ENCODE data around the gene NDUFAF7. TPM values are rescaled to one million over a fixed set of nuclear protein-coding genes. Genes with fewer than 3 reads are reported as not detected.

NDUFAF7 gene
- polyA plus RNA-seq, 1 of the 3 experiments (the other 2 are of a cell fraction), result 24.8 TPM

- H3K4me1 ChIP-seq (ENCODE audit: control insufficient read depth in 1 of 2, insufficient read depth in 2 of 2, low read depth in 1 of 2, low read length in 1 of 2), result peaks cover 0 to 5% of the 10 kb centered on the region in 2 experiments; a peak in 2 of 4 replicates
- no peak overlapping the region for H3K4me2 ChIP-seq
- TF ChIP-seq MAX (IDR thresholded peaks at IDR 0.05; ENCODE audit: low read depth) (no peak), USF1 (IDR thresholded peaks at IDR 0.05; ENCODE audit: borderline replicate concordance, low read depth) (no peak), MEF2A (IDR thresholded peaks at IDR 0.05; ENCODE audit: borderline replicate concordance, low read depth) (no peak), FOXM1 (IDR thresholded peaks at IDR 0.05; ENCODE audit: low read depth) (no peak), EZH2phosphoT487 (IDR thresholded peaks at IDR 0.05; ENCODE audit: borderline replicate concordance, low read depth) (no peak), FOXJ3 (CRISPR knock-in tag; IDR thresholded peaks at IDR 0.05) (no peak), POLR2AphosphoS5 (IDR thresholded peaks at IDR 0.05; ENCODE audit: low read depth, low read length) (no peak), IRF3 (IDR thresholded peaks at IDR 0.05; ENCODE audit: low read depth, low read length) (no peak), CHD2 (IDR thresholded peaks at IDR 0.05; ENCODE audit: low read length, partially characterized antibody) (no peak)
- peaks cover 2% of the 10 kb centered on the region; the same call in 1 of the 2 replicates for H3K79me2 ChIP-seq (ENCODE audit: insufficient read depth)
- H3K27me3 ChIP-seq (ENCODE audit: insufficient read depth), result no peaks in the 10 kb centered on the region
- no peaks in the 10 kb centered on the region for H3F3A ChIP-seq (replicated peaks; ENCODE audit: insufficient read depth)
- H3K9ac ChIP-seq, result no peak overlapping the region
- H2AFZ ChIP-seq (ENCODE audit: low read depth), result no peak overlapping the region
- no peaks in the 10 kb centered on the region for H3K36me3 ChIP-seq (replicated peaks in 1 of 2; ENCODE audit: control insufficient read depth in 1 of 2, insufficient read depth in 2 of 2, low read length in 1 of 2)
- no peak overlapping the region for H3K4me3 ChIP-seq (ENCODE audit: low read depth in 2 of 2, low read length in 1 of 2)
- 84% methylated on average over 6 of the region's 6 CpGs for WGBS (ENCODE audit: low lambda C conversion rate)
- H3K9me2 ChIP-seq, result no peaks in the 10 kb centered on the region
- no peak for DNase-seq
- ChIA-PET POLR2A (no interaction called here), CTCF (interaction anchor here (0.8 to 1.2 kb wide), 2 partner anchors 12 to 20 kb away, joined by 3 read pairs; no protein-coding TSS in a partner anchor)
- no peaks in the 10 kb centered on the region for H3K9me3 ChIP-seq
- no peaks in the 10 kb centered on the region for H4K20me1 ChIP-seq (ENCODE audit: insufficient read depth)
- no peak overlapping the region for H3K27ac ChIP-seq (ENCODE audit: low read depth in 2 of 2, low read length in 1 of 2)
These were observed 39.7 kb upstream of the NDUFAF7 start for GRCh38 chr2:37191747-37192146.

- CTCF ChIA-PET, result no interaction called here
- H2AFZ ChIP-seq (ENCODE audit: low read depth), result no peak overlapping the region
These were observed 38.9 kb upstream of the NDUFAF7 start for GRCh38 chr2:37192551-37192950.

More at GRCh38 chr2:37192551-37192950, 38.9 kb upstream of the NDUFAF7 start:
- Histone ChIP-seq H3K79me2 (ENCODE audit: insufficient read depth) (peaks cover 10% of the 10 kb centered on the region), H3K27me3 (ENCODE audit: insufficient read depth) (no peaks in the 10 kb centered on the region), H3K4me3 (ENCODE audit: low read depth in 2 of 2, low read length in 1 of 2) (no peak overlapping the region), H4K20me1 (ENCODE audit: insufficient read depth) (no peaks in the 10 kb centered on the region), H3F3A (replicated peaks; ENCODE audit: insufficient read depth) (no peaks in the 10 kb centered on the region), H3K4me1 (ENCODE audit: control insufficient read depth in 1 of 2, insufficient read depth in 2 of 2, low read depth in 1 of 2, low read length in 1 of 2) (peaks cover 5 to 7% of the 10 kb centered on the region in 2 experiments; a peak in 2 of 4 replicates), H3K9ac (no peak overlapping the region), H3K9me3 (no peaks in the 10 kb centered on the region), H3K27ac (ENCODE audit: low read depth in 2 of 2, low read length in 1 of 2) (no peak overlapping the region), H3K9me2 (no peaks in the 10 kb centered on the region), H3K4me2 (no peak overlapping the region), H3K36me3 (replicated peaks in 1 of 2; ENCODE audit: control insufficient read depth in 1 of 2, insufficient read depth in 2 of 2, low read length in 1 of 2) (no peaks in the 10 kb centered on the region)
- TF ChIP-seq TEAD4 (IDR thresholded peaks at IDR 0.05; ENCODE audit: borderline replicate concordance, insufficient read depth) (no peak), RCOR1 (IDR thresholded peaks at IDR 0.05; ENCODE audit: low read length) (no peak), ELF1 (IDR thresholded peaks at IDR 0.05) (no peak), IRF3 (IDR thresholded peaks at IDR 0.05; ENCODE audit: low read depth, low read length) (no peak), USF1 (IDR thresholded peaks at IDR 0.05; ENCODE audit: borderline replicate concordance, low read depth) (no peak), POLR2AphosphoS5 (IDR thresholded peaks at IDR 0.05; ENCODE audit: low read depth, low read length) (no peak), YY1 (IDR thresholded peaks at IDR 0.05; ENCODE audit: low read depth) (no peak), FOXJ3 (CRISPR knock-in tag; IDR thresholded peaks at IDR 0.05) (no peak), FOXM1 (IDR thresholded peaks at IDR 0.05; ENCODE audit: low read depth) (no peak), SIN3A (IDR thresholded peaks at IDR 0.05; ENCODE audit: borderline replicate concordance, low read depth, low read length) (no peak), CTCF (IDR thresholded peaks at IDR 0.05) (no peak), NFIC (IDR thresholded peaks at IDR 0.05; ENCODE audit: borderline replicate concordance) (no peak), MEF2A (IDR thresholded peaks at IDR 0.05; ENCODE audit: borderline replicate concordance, low read depth) (no peak), RXRA (IDR thresholded peaks at IDR 0.05; ENCODE audit: borderline replicate concordance, low read depth) (no peak), NRF1 (IDR thresholded peaks at IDR 0.05; ENCODE audit: low read depth, low read length) (no peak), RAD21 (IDR thresholded peaks at IDR 0.05; ENCODE audit: low read length) (no peak)
- 90% methylated on average over 1 of the region's 1 CpG for WGBS (ENCODE audit: low lambda C conversion rate)
- DNase-seq, result no peak
- POLR2A ChIA-PET, result interaction anchor here (0.7 kb wide), 1 partner anchor 10 kb away, joined by 3 read pairs; no protein-coding TSS in a partner anchor

Data from SK-N-SH (cell line).